HG02981 (cell line): Measurements from ENCODE around the gene NRP2.

Experiments used
- ATAC-seq: cut with Tn5 transposase; IDR thresholded peaks from one replicate; pipeline ENCODE4 v1.9.1; 2021; ENCODE audit warnings: mild to moderate bottlenecking, moderate library complexity; ENCODE audit not compliant: unreplicated experiment

Gene NRP2

DNA sequence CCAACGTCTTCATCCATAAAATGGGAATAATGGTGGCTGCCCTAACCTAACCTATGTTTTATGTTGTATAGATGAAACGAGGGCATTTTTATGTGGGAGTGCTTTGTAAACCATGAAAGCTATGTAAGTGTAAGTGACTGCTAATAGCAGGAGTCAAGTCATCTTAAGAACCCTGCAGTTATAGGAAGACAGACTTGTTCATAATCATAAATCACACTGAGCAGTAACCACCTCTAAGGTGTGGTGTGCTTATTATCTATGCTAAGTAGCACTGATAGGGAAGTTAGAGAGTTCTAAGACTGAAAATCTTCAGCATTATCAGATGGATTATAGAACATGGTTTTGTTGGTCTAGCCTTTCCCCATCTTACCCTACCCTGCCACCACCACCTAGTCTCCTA lies 24.2 kb upstream of the NRP2 start:
- no peak for ATAC-seq

DNA sequence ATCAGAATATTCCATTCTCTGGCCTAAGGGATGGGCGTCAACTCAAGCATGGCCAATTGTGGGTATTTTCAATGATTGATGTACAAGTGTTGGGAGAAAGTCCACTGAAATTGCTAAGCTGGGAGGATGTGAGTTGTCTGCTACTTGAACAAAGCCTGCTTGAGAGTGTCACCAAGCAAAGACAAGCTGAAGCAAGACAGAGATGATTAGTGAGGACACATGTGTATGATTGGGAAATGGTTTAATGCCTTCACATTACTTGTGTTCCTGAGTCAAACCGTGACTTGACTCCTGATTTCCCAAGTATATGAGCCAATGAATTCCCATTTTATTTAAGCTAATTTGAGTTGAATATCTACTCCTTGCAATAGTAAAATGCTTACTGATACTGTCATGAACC lies 23.7 kb upstream of the NRP2 start:
- no peak for ATAC-seq

DNA sequence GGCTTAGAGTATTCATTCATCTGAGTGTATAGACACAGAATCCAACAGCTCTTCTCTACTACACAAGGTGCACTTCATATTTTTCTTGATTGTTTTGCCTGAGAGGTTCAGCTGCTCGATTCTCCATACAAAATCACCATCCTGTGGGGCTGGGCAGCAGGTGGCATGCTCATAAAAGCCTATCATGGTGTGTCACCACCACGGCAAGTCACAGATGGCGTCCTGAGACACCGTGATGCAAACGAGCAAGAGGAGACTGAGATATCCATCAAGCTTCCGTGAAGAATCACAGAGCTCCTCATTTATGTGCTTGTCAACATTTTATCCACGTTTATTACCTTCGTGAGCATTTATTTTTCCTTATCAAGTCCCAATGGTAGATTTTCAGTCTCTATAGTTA lies 22.4 kb upstream of the NRP2 start:
- no peak for ATAC-seq

DNA sequence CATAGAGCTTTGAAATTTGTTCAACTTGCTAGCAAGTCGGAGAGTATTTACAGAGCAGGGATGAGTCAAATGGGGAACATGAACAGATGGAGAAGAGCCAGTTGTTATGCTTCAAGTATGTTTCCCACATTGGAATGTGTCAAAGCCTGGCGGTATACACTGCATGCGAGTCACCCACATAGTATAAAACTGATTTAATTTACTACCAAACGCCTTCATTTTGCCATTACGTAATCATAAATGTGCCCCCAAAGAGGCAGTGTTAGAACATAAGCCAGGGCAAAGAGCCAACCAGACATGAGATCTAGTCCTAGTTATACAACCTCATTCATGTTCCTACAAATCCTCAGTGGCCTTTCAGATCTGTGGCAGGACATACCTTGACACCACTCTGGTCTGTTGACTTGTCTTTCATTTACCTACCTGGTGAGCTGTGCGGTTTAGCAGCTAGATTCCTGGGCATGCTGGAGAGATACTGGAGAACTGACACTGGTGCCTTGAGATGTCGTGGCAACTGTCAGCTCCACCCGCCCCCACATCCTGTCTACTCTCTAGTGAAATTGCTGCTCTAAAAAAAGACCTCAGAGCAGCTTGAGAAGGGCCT lies 21.7 kb upstream of the NRP2 start:
- no peak for ATAC-seq

DNA sequence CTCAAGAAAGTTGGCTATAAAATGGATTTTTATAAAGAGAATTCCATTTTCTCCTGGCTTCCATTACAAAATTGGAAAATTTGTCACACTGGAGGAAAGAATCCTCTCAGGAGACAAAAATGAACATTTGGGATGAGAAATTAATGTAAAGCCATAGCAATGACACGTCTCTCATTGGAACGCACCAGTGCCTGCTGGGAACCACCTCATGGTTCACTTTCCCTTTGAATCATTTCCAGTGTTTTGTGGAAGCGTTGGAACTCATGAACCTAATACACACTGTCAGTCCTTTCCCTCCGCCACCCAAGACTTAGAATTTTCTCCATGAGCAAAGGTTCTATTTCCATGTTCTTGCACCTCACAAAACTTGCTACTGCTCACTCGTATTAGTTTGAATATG lies 21.0 kb upstream of the NRP2 start:
- ATAC-seq, result no peak

DNA sequence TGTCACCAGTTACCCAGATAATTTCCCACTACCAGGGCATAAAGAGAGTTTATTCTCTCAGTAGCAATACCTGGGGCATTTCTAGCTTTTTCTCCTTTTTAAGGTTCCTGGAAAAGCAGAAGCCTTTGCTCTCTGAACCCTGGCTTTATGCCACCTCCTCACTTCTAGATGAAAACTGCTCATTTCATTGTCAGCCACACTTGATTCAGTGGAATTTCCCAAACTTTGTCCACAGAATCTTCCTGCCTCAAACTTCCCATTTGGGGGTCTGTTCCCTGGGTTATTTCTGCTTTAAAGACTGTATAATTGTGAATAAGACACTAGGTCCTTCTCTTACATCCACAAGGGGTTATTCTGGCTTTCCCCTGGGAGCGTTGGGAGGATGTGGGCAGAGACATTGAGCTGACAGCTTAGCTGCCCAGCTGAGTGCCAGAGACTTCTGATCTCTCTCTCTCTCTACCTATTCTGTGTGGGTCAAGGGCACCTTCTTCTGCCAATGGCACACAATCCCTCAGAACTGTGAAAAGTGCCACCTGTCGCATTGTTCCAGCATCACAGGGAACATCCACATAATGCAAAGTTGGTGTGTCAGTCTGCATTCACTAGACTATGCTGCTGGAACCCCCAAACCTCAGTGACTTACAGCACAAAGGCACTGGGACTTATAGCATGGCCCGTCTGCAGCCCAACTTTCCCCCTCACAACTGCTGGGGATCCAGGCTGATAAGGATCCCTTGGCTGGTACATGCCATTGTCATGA lies 19.9 kb upstream of the NRP2 start:
- ATAC-seq, result no peak

DNA sequence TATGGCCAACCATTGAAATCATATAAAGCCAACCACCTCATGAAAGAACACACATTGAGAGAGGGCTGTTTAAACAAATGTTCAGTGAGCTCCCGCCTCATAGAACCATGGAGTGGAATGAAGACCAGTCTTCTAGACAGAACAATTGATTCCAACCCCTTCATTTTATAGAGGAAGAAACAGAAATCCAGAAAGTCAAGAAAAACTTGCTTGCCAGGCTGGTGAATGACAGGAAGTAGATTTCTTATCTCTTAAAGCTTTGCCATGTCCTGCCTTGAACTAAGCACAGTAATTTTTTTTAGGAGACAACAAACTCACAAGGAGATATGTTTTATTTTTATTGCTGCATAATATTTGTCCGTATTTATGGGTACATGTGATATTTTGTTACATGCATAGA lies 16.5 kb upstream of the NRP2 start:
- no peak for ATAC-seq

DNA sequence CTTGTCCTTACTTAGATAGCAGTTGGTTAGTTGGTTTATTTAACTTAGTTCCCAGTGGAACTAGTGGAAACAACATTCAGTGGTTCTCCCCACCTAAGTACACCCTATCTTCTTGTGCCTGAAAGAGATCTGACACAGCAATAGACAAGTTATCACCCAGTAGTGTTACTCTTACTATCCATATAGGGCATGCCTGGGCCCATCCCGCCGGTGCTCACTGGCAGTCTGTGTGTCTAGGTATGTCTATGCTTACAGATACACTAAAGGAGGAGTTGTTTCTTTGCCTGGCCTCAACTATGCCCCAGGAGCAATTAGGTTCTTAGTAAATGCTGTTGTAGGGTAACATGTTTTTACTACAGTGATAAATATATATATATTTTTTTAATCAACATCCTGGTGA lies 12.0 kb upstream of the NRP2 start:
- ATAC-seq, result no peak

DNA sequence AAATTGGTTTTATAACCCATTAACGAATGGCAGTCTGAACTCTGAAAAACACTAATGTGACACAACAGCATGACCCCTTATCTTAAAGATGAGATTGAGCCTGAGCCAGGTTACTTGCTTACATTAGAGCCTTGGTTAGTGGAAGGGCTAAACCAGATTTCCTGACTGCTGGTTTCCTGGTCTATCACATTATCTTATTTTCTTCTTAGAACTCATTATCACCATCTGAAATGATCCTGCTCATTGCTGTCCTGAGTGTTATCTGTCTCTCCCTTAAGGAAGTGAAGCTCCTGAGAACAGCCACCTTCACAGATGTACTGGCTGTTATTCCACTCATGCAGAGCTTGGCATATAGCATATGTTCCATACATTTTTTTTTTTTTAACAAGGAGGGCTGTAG lies 9.0 kb upstream of the NRP2 start:
- ATAC-seq, result no peak

DNA sequence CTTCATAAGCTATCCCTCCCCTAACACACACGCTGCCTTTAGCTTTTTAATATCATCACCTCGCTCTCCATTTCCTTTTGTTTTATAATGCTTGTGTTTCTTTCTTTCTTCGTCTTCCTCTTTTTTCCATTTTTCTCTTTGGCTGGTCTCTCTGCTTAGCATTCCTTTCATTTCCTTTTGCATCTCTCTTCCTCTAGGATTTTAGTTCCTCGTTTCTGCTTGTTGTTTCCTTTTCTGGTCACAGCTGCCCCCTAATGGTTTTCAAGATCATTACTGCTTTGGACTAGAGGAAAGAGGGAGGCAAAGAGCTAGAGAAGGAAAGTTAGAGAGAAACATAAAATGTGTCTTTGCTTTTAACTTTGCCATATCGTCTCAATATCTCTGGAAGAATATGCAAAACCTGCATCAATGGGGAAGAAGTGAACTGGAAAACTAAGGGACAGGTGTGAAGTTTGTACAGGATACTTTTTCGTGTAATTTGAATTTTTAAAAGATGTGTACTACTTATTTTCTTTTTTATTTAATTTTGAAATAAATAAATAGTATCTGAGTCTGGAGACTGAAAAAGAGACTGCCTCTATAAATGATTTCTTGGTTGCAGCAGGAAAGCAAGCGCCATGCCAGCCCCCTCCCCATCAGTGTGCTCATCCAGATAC lies 6.3 kb upstream of the NRP2 start:
- ATAC-seq, result no peak

DNA sequence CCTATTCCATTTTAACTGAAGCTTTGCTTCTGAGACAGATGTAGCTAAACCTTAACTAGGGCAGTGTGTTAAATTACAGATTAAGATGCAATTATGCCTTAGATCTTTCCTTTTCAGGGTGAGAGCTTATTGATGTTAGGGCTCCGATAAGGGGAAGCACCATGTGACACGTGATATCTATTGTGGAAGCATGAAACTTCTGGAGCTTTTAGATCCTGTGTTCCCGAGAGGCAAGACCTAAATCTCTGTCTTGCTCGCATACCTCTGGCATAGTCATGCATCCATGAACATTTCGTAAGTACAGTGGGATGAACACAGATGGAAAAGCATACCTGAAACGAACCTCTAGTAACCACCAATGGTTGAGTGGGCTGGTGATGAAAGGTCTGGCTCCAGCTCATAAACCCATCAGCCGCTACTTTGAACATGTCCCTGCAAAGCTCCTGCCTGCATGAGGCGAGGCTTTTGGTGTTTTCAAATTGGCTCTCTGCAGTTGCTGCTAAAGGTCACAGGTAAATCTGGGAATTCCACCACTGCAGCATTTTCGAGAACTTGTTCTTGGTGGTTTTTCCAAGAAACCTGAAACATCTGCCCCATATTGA lies 3.7 kb upstream of the NRP2 start:
- ATAC-seq, result no peak

DNA sequence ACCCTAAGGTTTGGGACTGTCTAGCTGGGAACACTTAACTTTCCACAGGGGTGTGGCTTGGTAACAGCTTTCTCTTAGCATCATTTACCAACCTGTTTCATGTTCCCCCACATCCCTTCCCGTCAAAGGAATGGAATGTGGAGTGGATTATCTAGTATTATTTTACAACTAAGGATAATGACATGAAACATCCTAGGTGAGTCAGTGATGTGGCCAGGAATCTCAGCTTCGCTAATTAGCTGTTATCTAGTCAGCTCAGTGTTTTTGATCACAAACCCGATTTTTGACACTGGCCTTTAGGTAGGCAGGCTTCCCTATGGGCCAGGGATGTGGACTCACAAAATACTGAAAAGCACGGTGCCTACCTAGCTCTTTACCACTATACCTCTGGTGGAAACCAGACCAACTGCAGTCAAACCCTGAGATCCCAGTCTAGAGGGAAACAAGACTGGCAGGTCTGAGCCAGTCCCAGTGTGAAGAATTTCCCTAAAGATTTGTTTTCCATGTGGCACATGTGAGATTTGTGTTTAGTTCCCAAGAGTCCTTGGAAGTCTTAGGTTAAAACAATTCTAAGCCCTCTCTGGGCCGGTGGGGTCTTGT lies 2.8 kb upstream of the NRP2 start:
- no peak for ATAC-seq

DNA sequence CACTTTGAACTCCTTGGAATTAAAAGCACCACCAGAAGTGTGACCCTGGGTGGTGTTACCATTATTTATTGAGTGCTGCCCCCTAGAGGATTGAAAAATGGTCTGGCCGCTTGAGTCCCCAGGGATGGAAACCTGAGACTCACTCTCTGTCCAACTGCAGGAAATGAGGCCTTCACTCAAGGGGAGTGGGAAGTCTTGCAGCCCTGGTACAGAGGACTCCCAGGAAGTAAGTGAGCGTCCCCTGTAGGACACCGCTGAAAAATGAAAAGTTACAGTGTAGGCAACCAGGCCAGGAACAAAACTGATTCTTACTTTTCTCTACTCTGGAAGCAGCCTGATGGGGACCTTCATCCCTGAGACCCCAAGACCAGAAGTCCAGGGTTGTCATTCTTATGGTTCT lies 2.2 kb upstream of the NRP2 start:
- peak; percentile 66 for ATAC-seq

DNA sequence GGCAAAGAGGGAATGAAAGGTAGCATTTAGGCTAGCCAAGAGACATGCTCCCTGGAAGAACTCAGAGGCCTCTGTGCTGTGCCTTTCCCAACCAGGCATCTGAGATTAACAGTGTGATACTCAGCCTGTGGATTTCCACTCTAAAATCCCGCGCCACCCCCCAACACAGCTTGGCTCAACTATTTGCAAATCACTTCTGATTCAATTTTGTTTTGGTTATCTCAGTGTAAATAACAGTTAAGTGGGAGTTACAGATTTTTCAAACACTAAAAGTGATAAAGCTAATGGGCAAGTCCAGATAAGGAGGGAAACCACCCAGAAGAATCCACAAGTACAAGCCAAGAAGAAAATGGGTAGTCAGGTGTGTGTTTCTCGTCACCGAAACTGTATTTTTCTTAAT lies 1.4 kb upstream of the NRP2 start:
- no peak for ATAC-seq

DNA sequence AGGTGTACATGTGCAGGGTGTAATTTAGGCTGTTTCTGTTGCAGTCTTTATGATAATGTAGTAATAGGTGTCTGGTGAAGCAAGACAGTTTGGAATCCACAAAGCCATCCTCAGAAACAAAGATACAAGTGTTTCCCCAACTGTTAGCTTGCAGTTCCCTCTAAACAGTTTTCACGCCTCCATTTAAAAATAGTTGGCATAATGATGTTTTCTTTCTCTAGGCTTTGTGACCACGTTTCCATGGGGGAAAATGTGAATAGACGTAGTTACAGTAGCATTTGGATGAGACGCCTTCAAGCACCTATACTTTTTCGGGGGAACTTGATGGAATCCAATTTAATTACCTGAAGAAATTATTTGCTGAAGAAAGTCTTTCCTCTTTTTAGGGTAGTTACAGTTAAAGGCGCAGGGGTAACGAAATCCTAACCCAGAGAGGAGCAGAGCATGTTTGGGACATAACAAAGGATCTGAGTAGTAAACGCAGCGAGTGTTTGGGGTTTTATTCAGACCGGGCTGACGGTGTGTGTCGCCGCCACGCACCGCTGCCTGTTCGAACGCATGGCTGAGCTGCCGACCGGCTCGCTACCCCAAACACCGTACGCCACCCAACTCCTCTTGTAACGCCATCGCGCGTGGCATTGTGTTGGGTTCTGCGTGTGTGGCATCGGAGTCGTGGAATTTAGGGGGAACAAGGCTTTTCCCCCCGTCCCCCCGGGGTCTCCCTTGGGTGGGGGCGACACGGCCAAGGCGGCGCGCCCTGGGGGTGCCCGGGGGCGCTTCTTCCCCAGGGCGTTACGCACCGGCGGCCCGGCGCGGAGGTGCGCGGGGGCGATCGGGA lies 681 bp upstream of the NRP2 start:
- no peak for ATAC-seq

DNA sequence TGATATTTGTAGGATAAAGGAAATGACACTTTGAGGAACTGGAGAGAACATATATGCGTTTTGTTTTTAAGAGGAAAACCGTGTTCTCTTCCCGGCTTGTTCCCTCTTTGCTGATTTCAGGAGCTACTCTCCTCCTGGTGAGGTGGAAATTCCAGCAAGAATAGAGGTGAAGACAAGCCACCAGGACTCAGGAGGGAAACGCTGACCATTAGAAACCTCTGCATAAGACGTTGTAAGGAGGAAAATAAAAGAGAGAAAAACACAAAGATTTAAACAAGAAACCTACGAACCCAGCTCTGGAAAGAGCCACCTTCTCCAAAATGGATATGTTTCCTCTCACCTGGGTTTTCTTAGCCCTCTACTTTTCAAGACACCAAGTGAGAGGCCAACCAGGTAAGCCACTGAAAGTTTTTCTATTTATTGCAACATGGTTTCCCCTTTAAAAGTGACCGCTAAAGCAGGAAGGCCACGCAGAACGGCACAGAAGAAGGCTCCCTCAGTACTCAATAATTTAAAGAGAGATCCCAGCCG lies 735 bp downstream of the NRP2 start:
- no peak for ATAC-seq

DNA sequence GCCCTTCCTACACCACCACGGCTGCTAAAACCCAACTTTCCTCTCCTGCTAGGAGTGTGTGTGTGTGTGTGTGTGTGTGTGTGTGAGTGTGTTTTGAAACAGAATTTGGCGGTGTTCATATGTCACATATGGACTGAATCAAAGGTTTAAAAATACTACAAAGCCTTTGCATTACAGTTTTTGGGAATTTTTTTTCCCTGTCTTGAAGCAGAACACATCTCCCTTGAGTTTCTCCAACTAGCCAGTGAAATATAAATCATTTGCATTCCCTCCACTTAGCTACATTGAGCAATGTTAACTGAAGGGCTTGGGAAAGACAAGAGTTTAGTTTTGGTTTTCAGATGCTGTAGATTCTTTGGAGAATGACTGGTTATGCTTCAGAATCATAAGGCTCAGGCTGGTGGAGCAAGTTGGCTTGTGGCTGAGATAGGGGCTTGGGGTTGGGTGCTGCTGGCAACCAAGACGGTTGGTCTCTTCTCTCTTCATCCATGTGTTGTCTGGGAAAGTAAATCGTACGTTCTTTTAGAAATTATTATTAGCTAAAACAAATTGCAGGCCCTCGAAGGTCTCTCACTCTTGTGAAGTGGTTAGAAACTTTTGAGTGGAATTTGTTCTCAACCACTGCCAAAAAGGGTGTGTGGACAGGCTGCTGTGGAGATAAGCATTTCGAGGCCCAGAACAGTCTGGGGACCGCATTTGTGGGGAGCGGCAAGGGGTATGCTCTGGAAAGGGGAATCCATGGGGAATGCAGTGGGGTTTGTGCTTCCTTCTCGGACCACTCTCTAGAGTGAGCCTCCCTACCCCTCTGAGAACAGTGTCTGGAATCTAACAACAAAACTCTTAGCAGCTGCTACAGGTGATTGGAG lies 1.4 kb downstream of the NRP2 start:
- no peak for ATAC-seq

DNA sequence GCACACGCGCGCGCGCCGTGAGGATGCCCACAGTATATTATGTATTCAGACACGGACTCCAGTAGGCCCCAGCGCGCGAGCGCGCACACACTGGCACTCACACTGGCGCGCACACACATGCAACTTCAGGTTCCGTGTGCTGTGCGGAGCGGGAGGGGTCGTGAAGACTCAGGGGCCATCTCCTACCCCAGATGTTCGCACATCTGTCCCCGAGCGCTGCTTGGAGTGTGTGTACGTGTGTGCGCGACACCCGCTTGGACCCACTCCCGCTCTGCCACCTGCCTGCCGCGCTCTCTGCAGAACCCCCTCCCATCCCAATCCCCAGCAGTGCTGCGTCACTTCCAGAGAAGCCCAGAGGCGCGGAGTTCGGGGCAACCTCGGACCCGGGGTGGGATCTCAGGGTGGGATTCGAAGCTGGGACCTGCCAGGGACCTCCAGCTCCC lies 2.6 kb downstream of the NRP2 start:
- no peak for ATAC-seq

DNA sequence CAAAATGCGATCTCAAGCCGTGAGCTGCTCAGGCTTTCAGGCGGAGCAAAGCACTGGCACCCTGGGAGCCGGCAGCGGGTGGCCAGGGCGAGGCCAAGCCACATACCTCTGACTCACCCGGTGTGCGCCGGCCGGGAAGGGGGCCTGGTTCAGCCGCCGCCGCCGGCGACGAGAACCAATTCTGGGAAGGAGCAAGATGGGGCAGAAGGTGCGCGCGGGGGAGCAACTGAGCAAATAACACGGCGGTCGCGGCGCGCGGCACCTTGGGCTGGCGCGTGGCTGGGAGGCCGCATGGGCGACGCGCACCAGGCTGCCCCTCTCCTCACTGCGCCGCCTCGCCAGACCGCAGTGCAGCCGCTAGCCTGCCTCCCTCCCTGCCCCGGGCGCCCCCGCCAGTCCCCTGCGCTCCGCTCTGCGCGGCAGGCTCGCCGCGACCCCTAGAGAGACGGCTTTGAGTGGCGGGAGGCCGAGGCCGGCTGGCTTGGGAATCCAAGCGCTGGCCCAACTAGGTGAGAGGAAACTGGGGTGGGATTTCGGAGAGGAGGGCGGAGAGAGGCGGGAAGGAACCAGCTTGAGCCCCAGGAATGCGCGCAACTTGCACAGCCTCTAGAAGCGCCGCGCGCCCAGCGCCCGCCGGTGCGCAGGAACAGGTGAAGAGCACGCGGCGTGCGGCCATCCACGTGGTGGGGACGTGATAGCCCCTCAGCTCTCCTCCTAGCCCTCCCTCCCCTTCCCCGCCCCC lies 3.2 kb downstream of the NRP2 start:
- ATAC-seq, result no peak
